ENCODE measurements around the gene ATG2A. TPM values are rescaled to one million over a fixed set of nuclear protein-coding genes. Genes with fewer than 3 reads are reported as not detected.

ATG2A gene
- total RNA-seq, 1 donor from 2014 or later = 16.3 TPM

GRCh38 chr11:64856382-64857227, 60.4 kb downstream of the ATG2A start:
- H3K27me3 Mint-ChIP-seq (ENCODE audit: low read depth) = no peaks in the 10 kb centered on the region
- peaks cover 38% of the 10 kb centered on the region for H3K4me1 Mint-ChIP-seq (ENCODE audit: low read depth)
- peak overlapping the region; percentile 87 for H3K27ac Mint-ChIP-seq (ENCODE audit: unreplicated experiment)
- H3K4me3 Mint-ChIP-seq (ENCODE audit: unreplicated experiment) = peak overlapping the region; percentile 9
- DNase-seq (ENCODE audit: low spot score) = peak; percentile 71
- TF ChIP-seq, protein P1, sequence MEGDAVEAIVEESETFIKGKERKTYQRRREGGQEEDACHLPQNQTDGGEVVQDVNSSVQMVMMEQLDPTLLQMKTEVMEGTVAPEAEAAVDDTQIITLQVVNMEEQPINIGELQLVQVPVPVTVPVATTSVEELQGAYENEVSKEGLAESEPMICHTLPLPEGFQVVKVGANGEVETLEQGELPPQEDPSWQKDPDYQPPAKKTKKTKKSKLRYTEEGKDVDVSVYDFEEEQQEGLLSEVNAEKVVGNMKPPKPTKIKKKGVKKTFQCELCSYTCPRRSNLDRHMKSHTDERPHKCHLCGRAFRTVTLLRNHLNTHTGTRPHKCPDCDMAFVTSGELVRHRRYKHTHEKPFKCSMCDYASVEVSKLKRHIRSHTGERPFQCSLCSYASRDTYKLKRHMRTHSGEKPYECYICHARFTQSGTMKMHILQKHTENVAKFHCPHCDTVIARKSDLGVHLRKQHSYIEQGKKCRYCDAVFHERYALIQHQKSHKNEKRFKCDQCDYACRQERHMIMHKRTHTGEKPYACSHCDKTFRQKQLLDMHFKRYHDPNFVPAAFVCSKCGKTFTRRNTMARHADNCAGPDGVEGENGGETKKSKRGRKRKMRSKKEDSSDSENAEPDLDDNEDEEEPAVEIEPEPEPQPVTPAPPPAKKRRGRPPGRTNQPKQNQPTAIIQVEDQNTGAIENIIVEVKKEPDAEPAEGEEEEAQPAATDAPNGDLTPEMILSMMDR (IDR thresholded peaks at IDR 0.05) = peak; percentile 36
- H3K36me3 Mint-ChIP-seq (ENCODE audit: low read depth) = peaks cover 15% of the 10 kb centered on the region
- H3K9me3 Mint-ChIP-seq (ENCODE audit: low read depth) = no peaks in the 10 kb centered on the region

DNA sequence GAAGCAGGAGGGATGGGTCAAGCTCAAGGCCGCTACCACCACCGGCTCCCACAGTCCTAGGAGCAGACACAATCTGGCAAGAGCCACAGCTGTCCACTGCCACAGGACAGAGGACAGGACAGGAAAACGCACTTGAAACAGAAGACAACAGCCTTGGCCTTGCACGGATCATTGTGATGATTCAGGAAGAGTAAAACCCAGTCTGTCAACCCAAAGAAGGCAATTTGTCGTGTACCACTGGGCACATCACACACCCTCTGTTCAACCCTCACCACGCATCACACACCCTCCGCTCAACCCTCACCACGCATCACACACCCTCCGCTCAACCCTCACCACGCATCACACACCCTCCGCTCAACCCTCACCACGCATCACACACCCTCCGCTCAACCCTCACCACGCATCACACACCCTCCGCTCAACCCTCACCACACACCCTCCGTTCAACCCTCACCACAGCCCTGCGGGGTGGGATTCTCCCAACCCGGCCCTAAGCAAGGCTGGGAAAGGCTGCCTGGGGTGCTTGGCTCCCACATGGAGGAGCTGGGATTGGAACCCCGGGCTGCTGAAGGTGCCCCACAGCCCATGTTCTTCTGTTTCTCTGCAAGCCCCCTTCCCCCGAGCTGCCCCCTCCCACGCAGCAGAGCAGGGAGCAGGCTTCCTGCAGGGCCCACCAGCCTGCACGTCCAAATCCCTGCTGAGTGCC, 61.3 kb downstream of the ATG2A start:
- Mint-ChIP-seq H3K27ac (ENCODE audit: unreplicated experiment) (peak overlapping the region; percentile 87), H3K9me3 (ENCODE audit: low read depth) (no peaks in the 10 kb centered on the region), H3K36me3 (ENCODE audit: low read depth) (peaks cover 15% of the 10 kb centered on the region), H3K4me1 (ENCODE audit: low read depth) (peaks cover 41% of the 10 kb centered on the region), H3K27me3 (ENCODE audit: low read depth) (no peaks in the 10 kb centered on the region), H3K4me3 (ENCODE audit: unreplicated experiment) (peak overlapping the region; percentile 41)
- TF ChIP-seq, protein P1 (IDR thresholded peaks at IDR 0.05) = no peak
- peak; percentile 77 for DNase-seq (ENCODE audit: low spot score)

DNA sequence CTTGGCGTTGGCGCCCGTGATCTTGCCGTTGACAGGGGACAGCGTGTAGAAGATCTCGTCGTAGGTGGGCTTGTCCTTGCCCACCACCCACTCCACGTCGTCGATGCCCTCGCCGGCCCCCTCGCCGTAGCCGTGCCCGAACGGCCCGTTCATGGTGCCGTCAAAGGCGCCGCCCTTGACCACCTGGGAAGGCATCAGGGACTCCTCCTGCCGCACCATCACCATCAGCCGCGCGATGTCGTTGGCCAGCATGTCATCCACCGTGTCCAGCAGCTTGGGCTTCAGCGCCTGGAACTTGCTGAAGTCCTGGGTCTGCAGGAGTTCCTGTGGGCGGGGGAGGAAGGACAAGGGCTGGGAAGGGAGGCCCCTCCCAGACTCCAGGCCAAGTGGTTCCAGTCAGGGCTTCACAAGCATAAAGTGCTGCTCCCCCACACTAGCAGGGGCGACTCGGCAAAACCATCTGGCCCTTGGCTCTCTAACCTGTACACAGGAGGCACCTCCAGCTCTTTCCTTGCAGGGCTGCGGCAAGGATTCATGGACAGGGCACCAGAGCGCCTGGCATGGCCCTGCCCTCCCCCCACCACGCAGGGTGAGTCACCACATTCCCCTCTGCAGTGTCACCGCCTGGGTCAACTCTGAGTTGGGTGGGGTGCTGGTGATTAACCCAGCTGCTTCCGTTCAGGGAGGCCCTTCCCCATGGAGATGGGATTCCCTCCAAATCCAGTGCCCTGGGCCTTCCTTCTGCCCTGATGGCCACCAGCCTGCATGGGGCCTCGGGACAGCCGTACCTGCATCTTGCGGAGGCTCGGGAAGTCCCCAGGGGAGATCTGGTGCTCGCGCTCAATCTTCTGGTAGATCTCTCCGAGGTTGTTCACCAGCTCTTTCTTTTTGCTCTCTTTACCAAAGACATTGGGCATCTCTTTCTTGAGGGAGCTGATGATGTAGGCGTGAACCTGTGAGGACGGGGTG, 62.2 kb downstream of the ATG2A start:
- no peaks in the 10 kb centered on the region for H3K27me3 Mint-ChIP-seq (ENCODE audit: low read depth)
- TF ChIP-seq, protein P1 (IDR thresholded peaks at IDR 0.05) = no peak
- peak overlapping the region; percentile 41 for H3K4me3 Mint-ChIP-seq (ENCODE audit: unreplicated experiment)
- DNase-seq (ENCODE audit: low spot score) = peak; percentile 95
- H3K36me3 Mint-ChIP-seq (ENCODE audit: low read depth) = peaks cover 13% of the 10 kb centered on the region
- peaks cover 44% of the 10 kb centered on the region for H3K4me1 Mint-ChIP-seq (ENCODE audit: low read depth)
- H3K27ac Mint-ChIP-seq (ENCODE audit: unreplicated experiment) = peak overlapping the region; percentile 87
- no peaks in the 10 kb centered on the region for H3K9me3 Mint-ChIP-seq (ENCODE audit: low read depth)

DNA sequence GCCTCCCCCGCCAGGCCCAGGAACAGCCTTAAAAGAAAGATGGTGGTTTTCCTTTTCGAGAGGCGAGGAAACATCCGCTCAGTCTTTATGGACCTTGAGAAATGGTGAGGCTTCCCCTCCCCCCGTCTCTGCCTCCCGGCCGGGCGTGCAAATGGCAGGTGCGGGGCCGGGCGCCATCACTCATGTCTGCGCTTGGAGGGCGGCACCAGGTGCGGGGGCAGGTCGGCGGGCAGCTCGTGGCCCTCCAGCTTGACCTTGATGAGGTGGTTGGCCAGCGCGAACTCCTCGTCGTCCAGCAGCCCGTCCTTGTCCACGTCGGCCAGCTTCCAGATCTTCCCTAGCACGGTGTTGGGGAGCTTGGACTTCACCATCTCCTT, 62.9 kb downstream of the ATG2A start:
- Mint-ChIP-seq H3K4me1 (ENCODE audit: low read depth) (peaks cover 44% of the 10 kb centered on the region), H3K27me3 (ENCODE audit: low read depth) (no peaks in the 10 kb centered on the region), H3K36me3 (ENCODE audit: low read depth) (peaks cover 13% of the 10 kb centered on the region), H3K4me3 (ENCODE audit: unreplicated experiment) (peak overlapping the region; percentile 12), H3K27ac (ENCODE audit: unreplicated experiment) (peak overlapping the region; percentile 87), H3K9me3 (ENCODE audit: low read depth) (no peaks in the 10 kb centered on the region)
- TF ChIP-seq, protein P1 (IDR thresholded peaks at IDR 0.05) = no peak
- no peak for DNase-seq (ENCODE audit: low spot score)

Measured in chondrocyte (in vitro differentiated cells).